ENCODE measurements around the gene CRIP1.

- TF ChIP-seq, protein P1, sequence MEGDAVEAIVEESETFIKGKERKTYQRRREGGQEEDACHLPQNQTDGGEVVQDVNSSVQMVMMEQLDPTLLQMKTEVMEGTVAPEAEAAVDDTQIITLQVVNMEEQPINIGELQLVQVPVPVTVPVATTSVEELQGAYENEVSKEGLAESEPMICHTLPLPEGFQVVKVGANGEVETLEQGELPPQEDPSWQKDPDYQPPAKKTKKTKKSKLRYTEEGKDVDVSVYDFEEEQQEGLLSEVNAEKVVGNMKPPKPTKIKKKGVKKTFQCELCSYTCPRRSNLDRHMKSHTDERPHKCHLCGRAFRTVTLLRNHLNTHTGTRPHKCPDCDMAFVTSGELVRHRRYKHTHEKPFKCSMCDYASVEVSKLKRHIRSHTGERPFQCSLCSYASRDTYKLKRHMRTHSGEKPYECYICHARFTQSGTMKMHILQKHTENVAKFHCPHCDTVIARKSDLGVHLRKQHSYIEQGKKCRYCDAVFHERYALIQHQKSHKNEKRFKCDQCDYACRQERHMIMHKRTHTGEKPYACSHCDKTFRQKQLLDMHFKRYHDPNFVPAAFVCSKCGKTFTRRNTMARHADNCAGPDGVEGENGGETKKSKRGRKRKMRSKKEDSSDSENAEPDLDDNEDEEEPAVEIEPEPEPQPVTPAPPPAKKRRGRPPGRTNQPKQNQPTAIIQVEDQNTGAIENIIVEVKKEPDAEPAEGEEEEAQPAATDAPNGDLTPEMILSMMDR (IDR thresholded peaks at IDR 0.05; ENCODE audit: low read length), result no peak
- TF ChIP-seq EZH2phosphoT487 (IDR thresholded peaks at IDR 0.05; ENCODE audit: low read length), result no peak
Observed at GRCh38 chr14:105508601-105509000, 21.9 kb downstream of the CRIP1 start.

Data from MM.1S (cell line).